ENCODE data around the gene NANS.

DNA sequence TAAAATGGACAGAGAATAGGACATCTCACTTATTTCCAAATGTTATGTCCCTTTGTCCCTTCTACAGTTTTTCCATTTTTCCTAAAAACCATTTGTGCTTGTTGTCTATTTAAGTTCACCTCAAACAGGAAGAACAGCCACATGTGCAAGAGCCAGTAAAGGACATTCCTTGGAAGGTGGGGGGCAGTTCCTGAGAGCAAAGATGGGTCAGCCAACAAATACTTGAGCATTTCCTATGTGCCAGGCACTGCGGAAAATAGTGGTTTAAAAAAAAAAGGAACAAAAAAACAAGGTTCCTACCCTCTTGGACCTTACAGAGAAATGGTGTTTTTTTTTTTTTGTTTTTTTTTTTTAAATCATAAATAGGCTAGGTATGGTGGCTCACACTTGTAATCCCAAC lies 46.6 kb upstream of the NANS start:
- TF ChIP-seq, protein P1, sequence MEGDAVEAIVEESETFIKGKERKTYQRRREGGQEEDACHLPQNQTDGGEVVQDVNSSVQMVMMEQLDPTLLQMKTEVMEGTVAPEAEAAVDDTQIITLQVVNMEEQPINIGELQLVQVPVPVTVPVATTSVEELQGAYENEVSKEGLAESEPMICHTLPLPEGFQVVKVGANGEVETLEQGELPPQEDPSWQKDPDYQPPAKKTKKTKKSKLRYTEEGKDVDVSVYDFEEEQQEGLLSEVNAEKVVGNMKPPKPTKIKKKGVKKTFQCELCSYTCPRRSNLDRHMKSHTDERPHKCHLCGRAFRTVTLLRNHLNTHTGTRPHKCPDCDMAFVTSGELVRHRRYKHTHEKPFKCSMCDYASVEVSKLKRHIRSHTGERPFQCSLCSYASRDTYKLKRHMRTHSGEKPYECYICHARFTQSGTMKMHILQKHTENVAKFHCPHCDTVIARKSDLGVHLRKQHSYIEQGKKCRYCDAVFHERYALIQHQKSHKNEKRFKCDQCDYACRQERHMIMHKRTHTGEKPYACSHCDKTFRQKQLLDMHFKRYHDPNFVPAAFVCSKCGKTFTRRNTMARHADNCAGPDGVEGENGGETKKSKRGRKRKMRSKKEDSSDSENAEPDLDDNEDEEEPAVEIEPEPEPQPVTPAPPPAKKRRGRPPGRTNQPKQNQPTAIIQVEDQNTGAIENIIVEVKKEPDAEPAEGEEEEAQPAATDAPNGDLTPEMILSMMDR (IDR thresholded peaks at IDR 0.05; ENCODE audit: control extremely low read depth in 1 of 3, insufficient read depth in 1 of 3, low read depth in 1 of 3, low read length in 3 of 3): no peak
- TF ChIP-seq RAD21 (IDR thresholded peaks at IDR 0.05 in 1 of 2, conservative IDR thresholded peaks at IDR 0.05 in 1 of 2; ENCODE audit: low read depth in 2 of 2, low read length in 2 of 2) (no peak), GTF2F1 (IDR thresholded peaks at IDR 0.05; ENCODE audit: borderline replicate concordance, low read depth, low read length) (no peak), BCL11A (IDR thresholded peaks at IDR 0.05; ENCODE audit: low read depth in 2 of 2, low read length in 2 of 2) (no peak), RXRA (IDR thresholded peaks at IDR 0.05; ENCODE audit: insufficient read depth, low read depth, low read length) (no peak), PHF8 (conservative IDR thresholded peaks at IDR 0.05; ENCODE audit: low read depth, low read length) (no peak), MAFK (IDR thresholded peaks at IDR 0.05; ENCODE audit: low read depth, low read length) (no peak), POLR2A (IDR thresholded peaks at IDR 0.05; ENCODE audit: control extremely low read depth in 1 of 2, low read depth in 2 of 2, low read length in 2 of 2) (no peak), POLR2AphosphoS5 (IDR thresholded peaks at IDR 0.05; ENCODE audit: low read depth, low read length) (no peak), CEBPB (IDR thresholded peaks at IDR 0.05; ENCODE audit: low read depth, low read length) (no peak)
